ENCODE measurements around the gene PLAAT3.
"Not testable (repeated sequence)": the region's sequence is repeated elsewhere in the genome, so short reads cannot be mapped to it uniquely, and the experiment has no call there.

The PLAAT3 gene

GRCh38 chr11:63534076-63534475, 80.2 kb downstream of the PLAAT3 start:
- DNase-seq (ENCODE audit: low spot score), result no peak
- TF ChIP-seq CTCF (conservative IDR thresholded peaks at IDR 0.05; ENCODE audit: low read depth), result no peak
- ChIA-PET CTCF (no interaction called here), POLR2A (ENCODE audit: low non-redundant PET) (no interaction called here)
- H3K27ac ChIP-seq, result no peak overlapping the region

GRCh38 chr11:63532799-63533475, 81.3 kb downstream of the PLAAT3 start:
- ChIA-PET POLR2A (ENCODE audit: low non-redundant PET) (no interaction called here), CTCF (interaction anchor here (0.7 kb wide), 1 partner anchor 10 kb away, joined by 5 read pairs; no protein-coding TSS in a partner anchor)
- no peak for DNase-seq (ENCODE audit: low spot score)
- TF ChIP-seq CTCF (conservative IDR thresholded peaks at IDR 0.05; ENCODE audit: low read depth), result no peak
- H3K27ac ChIP-seq, result no peak overlapping the region

DNA sequence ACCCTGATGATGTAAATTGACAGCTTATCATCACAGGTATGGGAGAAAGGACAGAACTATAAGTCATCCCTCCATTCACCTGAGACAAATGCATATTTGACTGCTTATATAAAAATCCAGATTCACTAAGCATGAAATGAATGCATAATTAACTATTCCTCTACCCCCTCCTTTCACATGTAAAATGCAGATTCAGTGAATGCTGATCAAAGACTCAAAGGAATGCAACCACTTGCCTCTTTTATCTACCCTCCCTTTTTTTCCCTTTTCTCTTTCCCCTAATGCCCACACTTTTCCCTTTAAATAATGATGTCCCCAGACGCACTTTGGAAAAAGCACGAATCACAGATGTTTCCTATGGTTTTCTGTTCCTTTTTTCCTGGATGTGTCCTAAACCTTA, 82.1 kb downstream of the PLAAT3 start:
- DNase-seq (ENCODE audit: low spot score), result no peak
- CTCF ChIA-PET, result interaction anchor here (0.5 to 0.7 kb wide), 2 partner anchors 9 to 108 kb away, joined by 3 to 5 read pairs; no protein-coding TSS in a partner anchor
- no peak for TF ChIP-seq CTCF (conservative IDR thresholded peaks at IDR 0.05; ENCODE audit: low read depth)
- no peak overlapping the region for H3K27ac ChIP-seq
- POLR2A ChIA-PET (ENCODE audit: low non-redundant PET), result no interaction called here

GRCh38 chr11:63531074-63531792, 83.0 kb downstream of the PLAAT3 start:
- H3K27ac ChIP-seq; POLR2A ChIA-PET (ENCODE audit: low non-redundant PET): not testable (repeated sequence)
- peak; percentile 19 for DNase-seq (ENCODE audit: low spot score)
- CTCF ChIA-PET, result interaction anchor here (0.6 kb wide), 2 partner anchors 191 to 403 kb away, joined by 3 to 5 read pairs; no protein-coding TSS in a partner anchor

- no peak for TF ChIP-seq CTCF (conservative IDR thresholded peaks at IDR 0.05; ENCODE audit: low read depth)
- no peak overlapping the region for H3K27ac ChIP-seq
- ChIA-PET CTCF (interaction anchor here (1.0 kb wide), 1 partner anchor 21 kb away, joined by 4 read pairs; no protein-coding TSS in a partner anchor), POLR2A (ENCODE audit: low non-redundant PET) (no interaction called here)
- no peak for DNase-seq (ENCODE audit: low spot score)
Observed at GRCh38 chr11:63530021-63530420, 84.2 kb downstream of the PLAAT3 start.

DNA sequence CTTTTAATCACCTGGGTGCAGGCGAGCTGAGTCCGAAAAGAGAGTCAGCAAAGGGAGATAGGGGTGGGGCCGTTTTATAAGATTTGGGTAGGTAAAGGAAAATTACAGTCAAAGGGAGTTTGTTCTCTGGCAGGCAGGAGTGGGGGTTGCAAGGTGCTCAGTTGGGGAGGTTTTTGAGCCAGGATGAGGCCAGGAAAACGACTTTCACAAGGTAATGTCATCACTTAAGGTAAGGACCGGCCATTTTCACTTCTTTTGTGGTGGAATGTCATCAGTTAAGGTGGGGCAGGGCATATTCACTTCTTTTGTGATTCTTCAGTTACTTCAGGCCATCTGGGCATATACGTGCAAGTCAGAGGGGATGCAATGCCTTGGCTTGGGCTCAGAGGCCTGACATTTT, 84.9 kb downstream of the PLAAT3 start:
- CTCF ChIA-PET, result interaction anchor here (1.0 kb wide), 1 partner anchor 22 kb away, joined by 4 read pairs; no protein-coding TSS in a partner anchor
- POLR2A ChIA-PET (ENCODE audit: low non-redundant PET); H3K27ac ChIP-seq; DNase-seq (ENCODE audit: low spot score): not testable (repeated sequence)

GRCh38 chr11:63528729-63529278, 85.4 kb downstream of the PLAAT3 start:
- H3K27ac ChIP-seq; DNase-seq (ENCODE audit: low spot score); POLR2A ChIA-PET (ENCODE audit: low non-redundant PET); CTCF ChIA-PET: not testable (repeated sequence)

DNA sequence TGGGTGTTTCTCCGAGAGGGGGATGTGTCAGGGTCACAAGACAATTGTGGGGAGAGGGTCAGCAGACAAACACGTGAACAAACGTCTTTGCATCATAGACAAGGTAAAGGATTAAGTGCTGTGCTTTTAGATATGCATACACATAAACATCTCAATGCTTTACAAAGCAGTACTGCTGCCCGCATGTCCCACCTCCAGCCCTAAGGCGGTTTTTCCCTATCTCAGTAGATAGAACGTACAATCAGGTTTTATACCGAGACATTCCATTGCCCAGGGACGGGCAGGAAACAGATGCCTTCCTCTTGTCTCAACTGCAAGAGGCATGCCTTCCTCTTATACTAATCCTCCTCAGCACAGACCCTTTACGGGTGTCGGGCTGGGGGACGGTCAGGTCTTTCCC, 86.1 kb downstream of the PLAAT3 start:
- CTCF ChIA-PET; POLR2A ChIA-PET (ENCODE audit: low non-redundant PET); DNase-seq (ENCODE audit: low spot score); H3K27ac ChIP-seq: not testable (repeated sequence)
